LNCaP clone FGC (cell line): ENCODE data around the gene CPNE4.

ENCODE experiments used
- DNase-seq: peaks from one replicate; pipeline ENCODE4 v3.0.0-alpha.2; 2011; ENCODE audit warnings: low read depth
- H3K4me3 ChIP-seq: 2 replicates; pipeline ENCODE4 v1.5.1; 2011; ENCODE audit warnings: mild to moderate bottlenecking, low read depth, low read length, control low read depth
- CTCF ChIP-seq: IDR thresholded peaks from 2 replicates; pipeline ENCODE4 v1.5.1; 2012; ENCODE audit warnings: mild to moderate bottlenecking; ENCODE audit not compliant: control insufficient read depth, insufficient read depth; ENCODE audit errors: extremely low read depth

Gene CPNE4

DNA sequence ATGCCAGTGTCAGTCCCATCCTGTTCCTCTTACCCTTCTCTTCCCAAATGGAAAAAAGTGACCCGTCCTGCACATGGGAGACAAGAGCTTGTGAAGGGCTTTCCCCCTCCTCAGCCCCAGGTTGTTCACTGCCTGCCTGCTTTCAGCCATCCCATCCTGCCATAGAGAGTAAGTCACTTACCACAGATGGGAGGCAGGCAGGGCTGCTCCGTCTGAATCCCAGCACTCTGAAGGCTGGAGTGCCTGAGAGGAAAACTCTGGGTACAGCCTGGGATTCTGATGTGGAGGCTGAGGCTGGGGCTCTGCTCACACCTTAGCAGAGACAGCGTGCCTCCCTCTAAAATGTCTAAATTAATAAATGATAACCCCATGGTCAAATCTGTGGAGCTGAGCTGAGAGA lies 14.8 kb downstream of the CPNE4 start:
- DNase-seq, result no peak
- no peak overlapping the region for H3K4me3 ChIP-seq
- TF ChIP-seq CTCF, result no peak

DNA sequence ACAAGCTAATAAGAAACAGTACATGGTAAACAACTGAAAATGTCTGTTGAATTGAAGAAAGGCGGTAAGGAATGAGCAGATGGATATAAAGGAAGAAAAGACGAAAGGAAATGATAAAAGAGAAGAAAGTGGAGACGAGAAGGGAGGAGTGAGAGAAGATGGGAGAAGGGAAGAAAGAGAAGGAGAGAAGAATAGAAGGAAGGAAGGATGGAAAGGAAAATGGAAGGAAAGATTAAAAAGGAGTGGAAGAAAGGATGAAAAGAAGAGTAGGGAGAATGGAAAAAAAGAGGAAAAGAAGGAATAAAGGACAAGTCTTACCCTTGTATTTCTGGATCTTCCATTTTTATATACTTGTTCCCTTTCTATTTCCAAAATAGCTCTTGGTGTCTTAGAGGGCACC lies 17.7 kb downstream of the CPNE4 start:
- DNase-seq, result no peak
- H3K4me3 ChIP-seq, result no peak overlapping the region
- no peak for TF ChIP-seq CTCF

- no peak for TF ChIP-seq CTCF
- DNase-seq, result no peak
Observed at GRCh38 chr3:132016061-132017041, 18.5 kb downstream of the CPNE4 start.

DNA sequence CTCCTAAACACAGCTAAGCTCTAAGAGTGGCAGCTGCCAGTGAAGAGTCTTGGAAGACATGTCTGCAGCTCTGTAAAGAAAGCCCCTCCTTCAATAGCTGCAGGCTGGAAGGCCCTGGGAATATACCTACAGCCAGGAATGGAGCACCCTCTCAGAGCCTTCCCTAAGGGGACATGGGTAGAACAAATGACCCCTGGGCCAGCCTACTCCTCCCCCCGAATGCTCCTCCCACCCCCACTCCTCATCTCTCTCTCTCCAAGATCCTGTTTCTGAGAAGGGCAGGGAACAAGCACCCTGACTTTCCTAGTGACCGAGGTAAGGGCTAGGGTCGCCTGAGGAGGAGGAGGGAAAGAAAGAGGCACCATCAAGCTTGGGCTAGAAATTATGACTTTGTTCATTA lies 20.7 kb downstream of the CPNE4 start:
- TF ChIP-seq CTCF, result no peak
- no peak overlapping the region for H3K4me3 ChIP-seq
- DNase-seq, result no peak

More at GRCh38 chr3:132016061-132017041, 18.5 kb downstream of the CPNE4 start:
- H3K4me3 ChIP-seq, result no peak overlapping the region

- DNase-seq, result no peak
- no peak for TF ChIP-seq CTCF
- no peak overlapping the region for H3K4me3 ChIP-seq
Observed at GRCh38 chr3:132009241-132009640, 25.6 kb downstream of the CPNE4 start.

GRCh38 chr3:132008837-132009236 lies 26.0 kb downstream of the CPNE4 start:
- H3K4me3 ChIP-seq, result no peak overlapping the region
- no peak for DNase-seq
- no peak for TF ChIP-seq CTCF

- TF ChIP-seq CTCF, result no peak
- H3K4me3 ChIP-seq, result no peak overlapping the region
- no peak for DNase-seq
Observed at GRCh38 chr3:132007617-132008016, 27.2 kb downstream of the CPNE4 start.
